ENCODE data around the gene ATP6AP2.

The ATP6AP2 gene

GRCh38 chrX:40544343-40545266, 36.2 kb upstream of the ATP6AP2 start:
- no peak for TF ChIP-seq SIN3A (IDR thresholded peaks at IDR 0.05; ENCODE audit: borderline replicate concordance, insufficient read depth, low read length)

- no peak for TF ChIP-seq TAF1 (IDR thresholded peaks at IDR 0.05; ENCODE audit: borderline replicate concordance, insufficient read depth, low read length)
- no peak for TF ChIP-seq FOXP2 (optimal IDR thresholded peaks at IDR 0.05; ENCODE audit: borderline replicate concordance, extremely low read depth, extremely low read length, insufficient read depth)
- TF ChIP-seq POLR2AphosphoS5 (IDR thresholded peaks at IDR 0.05; ENCODE audit: low read depth, low read length) = no peak
- no peak for TF ChIP-seq REST (IDR thresholded peaks at IDR 0.05; ENCODE audit: insufficient read depth in 1 of 2, low read depth in 2 of 2, low read length in 2 of 2)
- no peak for TF ChIP-seq SIN3A (IDR thresholded peaks at IDR 0.05; ENCODE audit: borderline replicate concordance, insufficient read depth, low read length)
These were observed 33.9 kb upstream of the ATP6AP2 start for GRCh38 chrX:40546870-40547269.

GRCh38 chrX:40550066-40550465, 30.7 kb upstream of the ATP6AP2 start:
- TF ChIP-seq SIN3A (IDR thresholded peaks at IDR 0.05; ENCODE audit: borderline replicate concordance, insufficient read depth, low read length) (no peak), FOXP2 (optimal IDR thresholded peaks at IDR 0.05; ENCODE audit: borderline replicate concordance, extremely low read depth, extremely low read length, insufficient read depth) (no peak), TAF1 (IDR thresholded peaks at IDR 0.05; ENCODE audit: borderline replicate concordance, insufficient read depth, low read length) (no peak), POLR2AphosphoS5 (IDR thresholded peaks at IDR 0.05; ENCODE audit: low read depth, low read length) (no peak), REST (IDR thresholded peaks at IDR 0.05; ENCODE audit: insufficient read depth in 1 of 2, low read depth in 2 of 2, low read length in 2 of 2) (no peak)

- TF ChIP-seq SIN3A (IDR thresholded peaks at IDR 0.05; ENCODE audit: borderline replicate concordance, insufficient read depth, low read length) (no peak), POLR2AphosphoS5 (IDR thresholded peaks at IDR 0.05; ENCODE audit: low read depth, low read length) (no peak), TAF1 (IDR thresholded peaks at IDR 0.05; ENCODE audit: borderline replicate concordance, insufficient read depth, low read length) (no peak), REST (IDR thresholded peaks at IDR 0.05; ENCODE audit: insufficient read depth in 1 of 2, low read depth in 2 of 2, low read length in 2 of 2) (no peak), FOXP2 (optimal IDR thresholded peaks at IDR 0.05; ENCODE audit: borderline replicate concordance, extremely low read depth, extremely low read length, insufficient read depth) (no peak)
These were observed 28.0 kb upstream of the ATP6AP2 start for GRCh38 chrX:40552768-40553167.

- TF ChIP-seq REST (IDR thresholded peaks at IDR 0.05; ENCODE audit: insufficient read depth in 1 of 2, low read depth in 2 of 2, low read length in 2 of 2) (no peak), POLR2AphosphoS5 (IDR thresholded peaks at IDR 0.05; ENCODE audit: low read depth, low read length) (no peak), FOXP2 (optimal IDR thresholded peaks at IDR 0.05; ENCODE audit: borderline replicate concordance, extremely low read depth, extremely low read length, insufficient read depth) (no peak), TAF1 (IDR thresholded peaks at IDR 0.05; ENCODE audit: borderline replicate concordance, insufficient read depth, low read length) (no peak)
These were observed 22.2 kb upstream of the ATP6AP2 start for GRCh38 chrX:40558590-40558989.
